HG02571 (cell line): ENCODE measurements around the gene TEX13D.

Source experiments
- ATAC-seq: cut with Tn5 transposase; IDR thresholded peaks from one replicate; pipeline ENCODE4 v1.9.1; 2021; ENCODE audit warnings: mild to moderate bottlenecking, moderate library complexity; ENCODE audit not compliant: unreplicated experiment

The TEX13D gene

GRCh38 chrX:124347242-124347641 is 14.8 kb downstream of the TEX13D start:
- no peak for ATAC-seq

GRCh38 chrX:124348182-124348581 is 15.7 kb downstream of the TEX13D start:
- no peak for ATAC-seq

- ATAC-seq, result no peak
Observed at GRCh38 chrX:124348885-124349453, 16.5 kb downstream of the TEX13D start.

GRCh38 chrX:124354648-124355047 is 22.2 kb downstream of the TEX13D start:
- ATAC-seq, result no peak

GRCh38 chrX:124358800-124359383 is 26.4 kb downstream of the TEX13D start:
- no peak for ATAC-seq

GRCh38 chrX:124362072-124362471 is 29.6 kb downstream of the TEX13D start:
- ATAC-seq, result no peak

- no peak for ATAC-seq
Observed at GRCh38 chrX:124362761-124363160, 30.3 kb downstream of the TEX13D start.

GRCh38 chrX:124369722-124370121 is 37.3 kb downstream of the TEX13D start:
- no peak for ATAC-seq

GRCh38 chrX:124373348-124373747 is 40.9 kb downstream of the TEX13D start:
- ATAC-seq, result no peak

GRCh38 chrX:124378643-124379042 is 46.2 kb downstream of the TEX13D start:
- ATAC-seq, result no peak

GRCh38 chrX:124383354-124383753 is 50.9 kb downstream of the TEX13D start:
- ATAC-seq, result no peak

GRCh38 chrX:124386401-124386800 is 53.9 kb downstream of the TEX13D start:
- no peak for ATAC-seq
